Keratinocyte (primary cell): Measurements from ENCODE around the gene ALOX5.

Source experiments
- CTCF ChIP-seq, 3 experiments: IDR thresholded peaks in 1 of 3; conservative IDR thresholded peaks in 1 of 3; optimal IDR thresholded peaks in 1 of 3; 2 replicates in 2 of 3; 3 replicates in 1 of 3; pipeline versions ENCODE3 to v1.5.1; 2011; ENCODE audit warnings: low read length in 3 of 3, mild to moderate bottlenecking in 3 of 3, moderate library complexity in 2 of 3, control low read depth in 1 of 3, inconsistent platforms in 1 of 3; ENCODE audit not compliant: insufficient read depth in 2 of 3; ENCODE audit errors: extremely low read depth in 1 of 3
- EZH2 ChIP-seq: IDR thresholded peaks from one replicate; pipeline ENCODE4 v1.6.1; 2012; ENCODE audit warnings: inconsistent platforms, mild to moderate bottlenecking, low read length, moderate library complexity

- no peak for TF ChIP-seq EZH2
- no peak for TF ChIP-seq CTCF (optimal IDR thresholded peaks at IDR 0.05 in 1 of 3, IDR thresholded peaks at IDR 0.05 in 1 of 3, conservative IDR thresholded peaks at IDR 0.05 in 1 of 3; ENCODE audit: extremely low read depth in 1 of 3, insufficient read depth in 2 of 3, low read length in 3 of 3)
These were observed 68.6 kb downstream of the ALOX5 start for GRCh38 chr10:45442662-45443061.
